Activated T-helper 1 cell treated with Interleukin-2 at 50 U/mL for 16 hours (primary cell): Measurements from ENCODE around the gene ITGA7.
A peak's percentile ranks its signal among the peaks of the same experiment; 100 is the strongest.

Experiments
- DNase-seq: peaks from one replicate; pipeline ENCODE4 v3.0.0-alpha.2; 2020; ENCODE audit warnings: low read depth

The ITGA7 gene, protein sequence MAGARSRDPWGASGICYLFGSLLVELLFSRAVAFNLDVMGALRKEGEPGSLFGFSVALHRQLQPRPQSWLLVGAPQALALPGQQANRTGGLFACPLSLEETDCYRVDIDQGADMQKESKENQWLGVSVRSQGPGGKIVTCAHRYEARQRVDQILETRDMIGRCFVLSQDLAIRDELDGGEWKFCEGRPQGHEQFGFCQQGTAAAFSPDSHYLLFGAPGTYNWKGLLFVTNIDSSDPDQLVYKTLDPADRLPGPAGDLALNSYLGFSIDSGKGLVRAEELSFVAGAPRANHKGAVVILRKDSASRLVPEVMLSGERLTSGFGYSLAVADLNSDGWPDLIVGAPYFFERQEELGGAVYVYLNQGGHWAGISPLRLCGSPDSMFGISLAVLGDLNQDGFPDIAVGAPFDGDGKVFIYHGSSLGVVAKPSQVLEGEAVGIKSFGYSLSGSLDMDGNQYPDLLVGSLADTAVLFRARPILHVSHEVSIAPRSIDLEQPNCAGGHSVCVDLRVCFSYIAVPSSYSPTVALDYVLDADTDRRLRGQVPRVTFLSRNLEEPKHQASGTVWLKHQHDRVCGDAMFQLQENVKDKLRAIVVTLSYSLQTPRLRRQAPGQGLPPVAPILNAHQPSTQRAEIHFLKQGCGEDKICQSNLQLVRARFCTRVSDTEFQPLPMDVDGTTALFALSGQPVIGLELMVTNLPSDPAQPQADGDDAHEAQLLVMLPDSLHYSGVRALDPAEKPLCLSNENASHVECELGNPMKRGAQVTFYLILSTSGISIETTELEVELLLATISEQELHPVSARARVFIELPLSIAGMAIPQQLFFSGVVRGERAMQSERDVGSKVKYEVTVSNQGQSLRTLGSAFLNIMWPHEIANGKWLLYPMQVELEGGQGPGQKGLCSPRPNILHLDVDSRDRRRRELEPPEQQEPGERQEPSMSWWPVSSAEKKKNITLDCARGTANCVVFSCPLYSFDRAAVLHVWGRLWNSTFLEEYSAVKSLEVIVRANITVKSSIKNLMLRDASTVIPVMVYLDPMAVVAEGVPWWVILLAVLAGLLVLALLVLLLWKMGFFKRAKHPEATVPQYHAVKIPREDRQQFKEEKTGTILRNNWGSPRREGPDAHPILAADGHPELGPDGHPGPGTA

DNA sequence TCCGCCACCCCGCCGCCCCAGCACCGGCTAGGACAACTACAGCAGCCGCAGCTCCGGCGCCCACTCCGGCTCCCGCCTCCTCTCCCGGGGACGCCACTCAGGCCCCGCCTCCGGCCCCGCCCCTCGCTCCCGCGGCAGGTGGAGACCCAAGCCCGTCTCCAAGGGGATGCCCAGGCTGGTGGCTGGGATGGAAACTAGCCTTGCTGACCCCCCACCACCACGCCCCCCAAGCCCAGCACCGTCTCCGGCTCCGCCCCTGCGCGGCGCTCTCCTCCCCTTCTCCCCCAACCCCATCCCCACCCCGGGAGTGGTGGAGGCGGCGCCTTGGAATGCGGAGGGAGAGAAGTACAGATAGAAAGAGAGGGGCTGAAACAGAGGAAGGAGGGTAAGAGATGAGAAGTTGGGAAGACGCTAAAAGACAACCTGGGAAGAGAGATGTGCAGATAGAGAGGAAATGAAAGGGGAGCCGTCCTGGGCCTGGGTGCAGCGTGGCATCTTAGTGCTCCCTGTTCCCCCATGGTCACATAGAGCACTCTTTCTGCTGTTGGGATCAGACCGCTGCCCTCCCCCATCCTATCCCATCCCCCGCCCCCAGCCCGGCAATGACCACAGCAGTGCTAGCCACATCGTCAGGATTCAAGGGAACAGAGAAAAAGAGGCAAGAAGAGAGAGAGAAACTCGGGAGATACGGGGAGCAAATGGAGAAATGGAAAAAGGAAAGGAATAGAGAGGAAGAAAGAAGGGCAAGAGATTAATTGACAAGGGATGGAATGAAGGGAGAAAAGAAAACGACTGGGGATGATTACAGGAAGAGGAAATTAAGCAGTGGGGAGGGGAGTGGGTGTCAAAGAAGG lies at the start of gene ITGA7:
TSS of gene ITGA7 (minus strand) at position 64 of the 854 bp plus-strand sequence. CDS start 222 bp downstream, outside the sequence.
- peak; percentile 42 for DNase-seq

DNA sequence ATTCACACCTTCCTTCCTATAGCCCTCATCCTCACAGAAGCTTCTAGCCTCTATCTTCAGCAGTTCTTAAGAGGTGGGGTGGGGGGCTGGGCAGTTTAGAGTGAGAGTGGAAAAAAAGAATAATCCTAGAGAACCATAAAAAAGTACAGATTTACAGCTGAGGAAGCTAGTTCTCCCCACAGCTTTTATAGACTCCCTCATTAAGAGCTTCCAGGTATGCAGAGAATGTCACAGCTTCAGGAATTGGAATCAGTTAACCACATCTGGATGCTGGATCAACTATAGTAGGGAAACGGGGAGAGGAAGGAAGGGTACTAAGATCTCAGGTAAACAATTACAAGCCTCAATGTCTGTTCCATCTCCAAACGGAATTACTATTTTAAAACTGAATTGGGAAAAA lies 47.5 kb upstream of the ITGA7 start:
- DNase-seq: no peak

DNA sequence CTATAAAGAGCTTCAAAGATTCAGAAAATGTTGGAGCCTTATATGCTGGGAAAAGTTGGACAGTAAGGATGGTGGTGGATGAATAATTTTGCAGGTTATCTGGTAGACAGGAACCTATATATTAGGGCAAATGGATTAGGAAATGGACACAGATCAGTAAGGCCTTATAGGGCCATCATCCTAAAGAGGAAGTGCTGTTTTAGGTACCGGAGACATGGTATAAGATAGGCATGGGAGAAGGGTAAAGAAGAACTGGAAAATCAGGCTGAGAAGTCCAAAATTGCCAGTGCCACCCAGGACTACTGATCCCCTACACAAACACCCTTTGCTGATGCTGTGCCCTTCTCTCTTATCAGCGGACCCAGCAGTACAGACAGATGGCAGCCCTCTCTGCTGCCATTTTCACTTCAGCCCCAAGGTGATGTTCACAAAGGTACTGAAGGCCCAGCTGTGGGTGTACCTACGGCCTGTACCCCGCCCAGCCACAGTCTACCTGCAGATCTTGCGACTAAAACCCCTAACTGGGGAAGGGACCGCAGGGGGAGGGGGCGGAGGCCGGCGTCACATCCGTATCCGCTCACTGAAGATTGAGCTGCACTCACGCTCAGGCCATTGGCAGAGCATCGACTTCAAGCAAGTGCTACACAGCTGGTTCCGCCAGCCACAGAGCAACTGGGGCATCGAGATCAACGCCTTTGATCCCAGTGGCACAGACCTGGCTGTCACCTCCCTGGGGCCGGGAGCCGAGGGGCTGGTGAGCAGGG lies 40.7 kb upstream of the ITGA7 start:
- DNase-seq: no peak

DNA sequence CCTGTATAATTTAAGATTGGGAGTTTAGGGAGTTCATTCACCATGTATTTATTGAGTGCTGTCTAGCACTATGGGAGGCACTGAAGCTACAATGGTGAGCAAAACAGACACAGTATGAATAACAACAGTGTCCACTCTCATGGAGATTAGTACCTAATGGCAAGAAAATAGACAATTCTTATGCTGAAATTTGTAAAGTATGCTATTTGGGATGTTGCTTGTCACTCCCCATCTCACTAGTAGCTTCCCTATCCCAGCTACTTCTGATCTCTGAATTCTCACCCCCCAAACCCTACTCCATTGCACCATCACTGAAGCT lies 39.2 kb upstream of the ITGA7 start:
- DNase-seq: no peak

DNA sequence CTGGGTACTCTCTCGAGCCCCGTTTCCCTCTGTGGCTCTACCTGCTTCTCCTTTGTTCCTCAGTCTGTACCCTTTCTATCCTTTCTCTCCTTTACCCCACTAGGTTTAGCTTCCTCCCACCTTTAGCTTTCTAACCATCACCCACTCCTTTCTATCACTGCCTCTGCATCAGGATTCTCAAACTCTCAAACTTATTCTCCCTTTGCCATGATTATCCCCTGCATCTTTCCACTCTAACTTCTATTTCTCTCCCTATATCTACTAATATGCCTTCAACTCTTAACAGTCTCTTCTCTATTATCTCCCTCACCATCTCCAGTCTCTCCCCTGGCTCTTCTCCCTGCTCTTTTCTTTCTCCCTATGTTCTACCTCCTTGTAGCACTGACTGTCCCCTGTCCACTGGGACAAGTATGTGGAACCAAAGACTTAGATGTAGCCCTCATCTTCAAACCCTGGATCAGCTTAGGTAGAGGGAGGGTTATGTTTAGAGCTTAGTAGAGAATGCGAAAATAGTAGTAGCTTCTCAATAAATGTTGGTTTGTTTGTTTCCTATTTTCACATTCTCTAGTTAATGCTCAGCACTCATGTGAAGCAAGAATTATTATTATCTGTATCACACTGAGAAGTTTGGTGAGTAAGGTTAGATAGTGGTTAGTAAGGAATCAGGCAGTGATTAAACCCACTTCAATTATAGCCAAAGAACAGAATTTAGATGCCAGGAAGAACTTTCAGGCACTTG lies 38.6 kb upstream of the ITGA7 start:
- no peak for DNase-seq

DNA sequence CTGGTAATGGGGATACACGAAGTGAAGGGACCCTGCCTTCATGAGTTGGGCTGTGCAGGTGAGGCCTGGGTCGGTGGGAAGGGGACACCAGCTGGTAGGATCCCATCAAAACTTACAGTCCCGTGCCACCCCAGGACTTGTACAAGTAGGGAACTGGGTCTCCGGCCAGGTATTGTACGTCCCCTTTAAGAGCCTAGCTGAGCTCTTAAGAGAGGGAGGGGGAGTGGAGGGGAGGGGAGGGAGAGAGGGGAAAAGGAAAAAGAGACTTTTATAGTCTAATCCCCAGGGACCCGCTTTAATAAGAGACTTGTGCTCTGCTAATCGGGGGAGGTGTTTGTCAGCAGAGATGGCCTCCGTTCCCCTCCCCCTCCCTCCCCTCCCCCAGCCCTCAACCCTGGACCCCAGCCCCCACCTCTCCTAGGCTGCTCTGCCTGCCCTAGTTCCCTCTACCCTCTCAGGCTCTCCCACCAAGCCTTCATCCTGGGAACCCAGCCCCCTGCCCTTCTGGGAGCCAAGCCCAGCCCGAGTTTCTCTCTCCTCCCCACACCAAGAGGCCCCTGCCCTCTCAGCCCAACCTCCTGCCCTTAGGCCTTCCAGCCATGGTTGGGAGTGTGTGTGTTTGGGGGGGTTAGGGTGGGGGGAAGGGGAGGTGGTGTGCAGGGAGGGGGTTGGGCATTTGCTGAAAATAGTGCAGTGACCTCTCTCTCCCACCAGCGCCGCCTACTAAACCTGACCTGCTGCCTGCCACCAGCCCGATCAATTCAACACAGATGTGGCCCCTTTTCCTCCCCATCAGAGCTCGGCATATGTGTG lies 37.9 kb upstream of the ITGA7 start:
- DNase-seq: no peak

DNA sequence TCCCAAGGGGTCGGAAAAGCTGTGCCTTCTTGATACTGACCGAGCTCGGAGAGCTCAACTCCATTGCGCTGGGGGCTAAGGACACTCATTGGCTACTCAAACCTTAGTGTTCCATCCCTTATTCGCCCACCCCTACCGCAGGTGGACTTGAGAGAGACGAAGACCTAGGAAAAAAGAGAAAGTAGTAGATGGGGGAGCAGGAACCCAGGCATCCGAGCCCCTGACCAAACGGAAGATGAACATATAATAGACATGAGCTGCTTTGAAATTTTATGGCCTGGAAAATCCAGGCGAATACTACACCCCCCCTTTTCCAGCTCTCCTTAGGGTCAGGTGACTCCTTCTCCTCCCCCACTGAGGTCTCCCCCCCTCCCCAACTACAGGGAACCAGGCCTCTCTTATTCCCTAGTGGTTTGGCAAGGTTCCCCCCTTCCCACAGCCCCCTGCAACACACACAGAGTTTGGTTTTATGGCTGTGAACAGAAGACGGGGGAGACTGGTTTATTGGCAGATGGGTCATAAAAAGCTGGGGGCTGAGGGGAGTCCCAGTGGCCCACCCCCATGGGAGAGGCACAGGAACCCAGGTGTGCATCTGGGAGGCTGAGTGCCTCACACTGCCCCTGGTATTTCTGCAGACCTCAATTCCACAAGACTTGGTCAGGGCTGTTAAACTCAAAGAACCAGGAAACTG lies 36.8 kb upstream of the ITGA7 start:
- no peak for DNase-seq

DNA sequence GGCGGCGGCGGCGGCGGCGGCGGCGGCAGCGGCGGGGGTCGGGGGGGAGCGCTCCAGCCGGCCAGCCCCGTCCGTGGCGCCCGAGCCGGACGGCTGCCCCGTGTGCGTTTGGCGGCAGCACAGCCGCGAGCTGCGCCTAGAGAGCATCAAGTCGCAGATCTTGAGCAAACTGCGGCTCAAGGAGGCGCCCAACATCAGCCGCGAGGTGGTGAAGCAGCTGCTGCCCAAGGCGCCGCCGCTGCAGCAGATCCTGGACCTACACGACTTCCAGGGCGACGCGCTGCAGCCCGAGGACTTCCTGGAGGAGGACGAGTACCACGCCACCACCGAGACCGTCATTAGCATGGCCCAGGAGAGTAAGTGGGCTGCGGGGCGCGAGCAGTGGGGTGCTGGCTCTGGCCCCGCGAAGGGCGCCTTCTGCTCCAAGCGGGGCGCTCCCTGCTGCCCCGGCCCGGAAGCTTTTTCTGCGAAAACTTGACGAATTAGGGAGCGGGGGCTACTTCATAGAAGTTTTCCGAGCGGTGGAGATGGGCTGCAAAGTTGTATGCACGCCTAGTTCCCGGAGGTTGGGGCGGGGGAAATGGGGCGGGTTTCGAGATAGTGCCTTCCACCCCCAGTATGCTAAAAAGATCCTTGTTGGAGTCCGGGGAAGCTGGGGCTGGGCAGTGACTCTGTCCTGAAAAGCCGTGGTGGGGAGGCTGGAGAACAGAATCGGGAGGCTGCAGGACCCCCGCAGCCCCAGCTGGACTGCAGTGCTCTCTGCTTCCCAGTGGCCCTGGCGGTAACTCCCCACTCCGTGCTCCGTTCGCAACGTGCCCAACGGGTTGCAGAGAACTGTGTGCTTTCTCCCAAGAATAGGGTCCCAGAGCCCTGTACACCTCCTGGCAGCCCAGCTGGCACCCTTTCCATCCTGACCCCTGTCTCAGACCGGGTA lies 36.0 kb upstream of the ITGA7 start:
- DNase-seq: no peak

DNA sequence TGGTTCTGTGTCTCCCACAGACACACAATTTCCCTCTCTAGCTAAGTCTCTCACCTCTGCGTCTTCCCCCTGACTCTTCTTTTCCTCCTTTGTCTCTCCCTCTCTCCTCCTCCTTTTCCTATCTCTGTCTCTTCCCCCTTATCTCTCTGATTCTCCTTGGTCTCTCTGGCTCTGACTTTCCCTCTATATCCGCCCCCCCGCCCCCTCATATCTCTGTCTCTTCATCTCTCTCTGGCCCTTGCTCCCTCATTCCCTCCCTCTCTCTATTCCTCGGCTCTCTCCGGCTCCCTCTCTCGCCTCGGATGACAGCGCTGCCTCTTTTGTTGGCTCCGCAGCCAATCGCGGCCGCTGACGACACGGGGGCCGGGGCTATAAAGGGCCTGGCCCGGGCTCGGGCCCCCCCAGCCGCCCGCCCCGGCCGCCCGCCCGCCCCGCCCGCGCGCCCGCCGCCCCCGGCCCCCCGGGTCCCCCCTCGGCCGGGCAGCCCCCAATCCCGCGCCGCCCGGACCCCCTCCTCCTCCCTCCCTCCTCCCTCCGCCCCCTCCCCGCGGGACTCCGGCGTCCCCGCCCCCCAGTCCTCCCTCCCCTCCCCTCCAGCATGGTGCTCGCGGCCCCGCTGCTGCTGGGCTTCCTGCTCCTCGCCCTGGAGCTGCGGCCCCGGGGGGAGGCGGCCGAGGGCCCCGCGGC lies 35.2 kb upstream of the ITGA7 start, which contains the start of gene GDF11:
TSS of gene GDF11 (plus strand) at position 404 of the 687 bp plus-strand sequence. CDS start at position 599, 195 bp downstream.
- DNase-seq: peak; percentile 60

DNA sequence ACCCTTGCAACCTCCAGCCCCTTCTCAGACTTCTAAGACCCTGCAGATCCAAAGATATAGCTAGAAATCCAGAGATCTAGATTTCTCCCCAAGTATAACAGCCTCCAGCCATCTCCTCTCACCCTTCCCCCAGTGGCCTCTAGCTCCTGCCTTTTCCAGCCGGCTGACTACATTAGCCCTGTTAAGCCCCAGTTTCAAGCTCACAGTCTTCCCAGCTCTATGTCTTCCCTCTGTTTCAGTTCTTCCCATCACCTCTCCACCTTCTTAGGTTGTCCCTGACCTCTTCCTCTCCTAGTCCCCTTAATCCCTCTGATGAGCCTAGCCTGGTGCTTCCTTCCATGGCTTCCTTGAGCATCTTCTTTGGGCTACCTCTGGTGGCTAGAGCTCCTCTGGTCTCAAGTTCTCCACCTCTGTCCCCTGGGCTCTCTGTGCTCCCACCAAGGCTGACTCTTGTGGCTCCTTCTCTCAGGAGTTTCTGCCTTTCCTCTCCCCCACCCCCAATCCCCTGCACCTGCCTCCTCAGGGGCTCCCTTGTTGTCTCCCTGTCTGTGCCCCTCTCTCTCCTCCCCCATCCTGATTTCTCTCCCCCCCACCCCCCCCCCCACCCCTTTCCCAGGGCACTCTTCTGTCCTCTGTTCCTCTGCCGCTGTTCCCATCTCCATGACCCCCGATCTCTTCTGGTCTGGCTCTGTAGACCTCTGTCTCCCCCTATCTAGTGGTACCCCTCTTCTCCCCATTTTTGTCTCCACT lies 34.4 kb upstream of the ITGA7 start:
- DNase-seq: no peak

DNA sequence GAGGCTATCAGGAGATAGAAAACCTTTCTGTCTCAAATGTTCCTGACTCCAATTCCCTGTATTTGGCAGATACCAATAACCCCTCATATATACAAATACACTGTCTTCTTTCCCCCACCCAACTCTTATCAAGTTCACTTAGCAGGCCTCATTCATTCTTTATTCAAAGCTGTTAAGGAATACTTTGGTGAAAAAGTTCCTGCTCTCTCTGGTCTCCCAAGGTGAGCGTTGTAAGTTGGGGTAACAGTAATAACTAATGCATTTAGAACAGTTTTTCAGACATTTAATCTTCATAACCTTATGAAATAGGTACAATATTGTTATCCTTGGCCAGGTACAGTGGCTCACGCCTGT lies 31.3 kb upstream of the ITGA7 start:
- no peak for DNase-seq

DNA sequence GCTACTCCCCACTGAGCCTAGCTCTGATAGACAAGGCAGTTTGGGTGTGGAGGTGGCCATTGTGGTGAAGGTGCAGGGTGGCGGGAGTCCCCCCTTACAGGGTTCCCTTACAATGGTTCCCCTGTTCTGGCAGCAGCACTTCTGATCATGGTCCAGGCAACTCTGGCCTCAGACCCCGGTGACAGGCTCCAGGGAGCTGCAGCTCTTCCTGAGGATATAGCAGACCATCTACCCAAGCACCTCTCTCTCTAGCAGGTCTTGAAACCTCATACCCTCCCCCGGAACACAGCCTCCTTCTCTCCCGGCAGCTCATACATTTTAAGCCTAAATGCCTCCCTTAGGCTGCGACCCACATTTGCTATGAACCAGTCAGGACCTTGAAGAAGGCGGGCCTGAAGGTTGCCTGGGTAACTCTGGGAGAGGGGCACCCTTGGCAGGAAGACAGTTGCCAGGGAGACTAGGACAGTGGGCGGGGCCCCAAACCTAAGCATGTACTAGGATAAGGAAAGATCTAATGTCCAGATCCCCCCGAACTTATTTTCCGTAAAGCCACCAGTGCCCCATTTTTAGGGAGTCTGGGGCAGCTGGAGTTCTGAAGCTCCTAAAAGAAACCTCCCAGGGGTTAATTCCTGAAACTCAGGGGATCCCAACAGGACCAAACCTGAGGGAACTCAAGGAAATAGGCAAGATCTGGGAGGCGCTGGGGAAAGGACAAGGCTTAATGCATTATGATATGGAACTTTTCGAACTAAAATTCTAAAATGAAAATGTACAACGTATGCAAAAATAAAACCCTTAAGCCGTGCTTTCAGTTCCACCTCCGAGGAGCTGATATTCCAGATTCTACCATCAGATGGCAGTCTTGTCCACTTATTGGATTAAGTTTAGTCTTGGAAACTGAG lies 30.7 kb upstream of the ITGA7 start:
- peak; percentile 57 for DNase-seq

DNA sequence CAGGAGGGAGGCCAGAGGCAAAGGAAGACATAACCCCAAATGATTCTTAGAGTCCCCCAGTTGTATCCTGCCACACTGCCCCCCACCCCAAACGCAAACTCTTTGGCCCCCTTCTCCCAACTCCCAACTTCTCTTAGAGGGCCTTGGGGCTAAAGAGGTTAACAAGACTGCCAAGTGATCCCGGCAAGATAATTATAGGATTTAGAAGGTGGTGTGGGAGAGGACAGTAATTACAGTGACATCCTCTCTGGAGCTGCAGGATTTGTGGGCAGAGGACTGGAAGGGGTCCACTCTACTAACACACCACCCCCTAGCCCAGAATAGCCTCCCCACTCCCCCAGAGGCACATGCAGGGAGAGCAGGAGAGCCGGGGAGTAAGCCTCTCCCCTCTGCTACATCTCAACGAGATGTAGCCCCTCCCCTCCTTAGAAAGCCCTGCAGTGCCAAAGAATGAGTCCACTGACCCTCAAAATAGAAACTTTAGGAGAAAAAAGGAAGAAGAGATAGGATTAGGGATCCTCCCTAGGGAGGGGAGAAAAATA lies 29.9 kb upstream of the ITGA7 start:
- DNase-seq: no peak

DNA sequence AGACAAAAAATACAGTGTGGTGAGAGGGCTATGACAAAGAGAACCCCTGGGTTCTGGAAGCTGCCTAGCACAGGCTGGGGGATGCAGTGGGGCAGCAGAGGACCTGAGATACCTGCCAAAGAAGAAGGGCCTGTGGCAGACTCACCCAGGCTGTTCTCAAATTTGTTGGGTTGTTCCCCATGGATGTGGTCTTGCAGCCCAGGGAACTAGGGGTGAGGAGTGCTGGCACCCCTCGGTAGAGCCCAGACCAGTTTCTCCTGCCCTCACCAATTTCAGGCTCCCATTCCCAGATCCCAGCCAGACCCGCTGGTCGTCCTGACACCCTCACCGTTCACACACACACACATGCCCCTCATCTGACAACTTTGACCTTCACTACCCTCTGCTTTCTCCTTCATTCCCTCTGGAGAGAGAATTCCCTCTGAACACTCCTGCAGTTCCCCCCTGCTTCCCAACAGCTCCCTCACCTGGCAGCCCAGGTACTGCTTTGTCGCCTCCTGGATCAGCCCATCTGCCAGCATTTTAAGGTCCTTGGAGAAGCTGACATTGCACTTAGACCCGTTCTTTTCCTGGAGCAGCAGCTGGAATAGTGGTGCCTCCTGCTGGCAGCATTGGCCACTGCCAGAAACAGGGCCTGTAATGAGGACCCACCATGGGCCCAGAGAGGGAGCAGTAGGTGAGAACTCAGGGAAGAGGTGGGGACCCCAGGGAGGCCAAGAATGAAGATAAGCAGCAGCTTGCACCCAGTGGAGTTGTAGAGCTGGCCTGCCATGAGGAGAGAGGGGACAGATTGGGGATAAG lies 29.3 kb upstream of the ITGA7 start:
- DNase-seq: no peak
